ENCODE measurements around the gene PRR14. TPM values are rescaled to one million over a fixed set of nuclear protein-coding genes. Genes with fewer than 3 reads are reported as not detected.
"Not testable (repeated sequence)": the region's sequence is repeated elsewhere in the genome, so short reads cannot be mapped to it uniquely, and the experiment has no call there.

Gene PRR14
- total RNA-seq, 1 donor from 2014 or later: 71.0 TPM

DNA sequence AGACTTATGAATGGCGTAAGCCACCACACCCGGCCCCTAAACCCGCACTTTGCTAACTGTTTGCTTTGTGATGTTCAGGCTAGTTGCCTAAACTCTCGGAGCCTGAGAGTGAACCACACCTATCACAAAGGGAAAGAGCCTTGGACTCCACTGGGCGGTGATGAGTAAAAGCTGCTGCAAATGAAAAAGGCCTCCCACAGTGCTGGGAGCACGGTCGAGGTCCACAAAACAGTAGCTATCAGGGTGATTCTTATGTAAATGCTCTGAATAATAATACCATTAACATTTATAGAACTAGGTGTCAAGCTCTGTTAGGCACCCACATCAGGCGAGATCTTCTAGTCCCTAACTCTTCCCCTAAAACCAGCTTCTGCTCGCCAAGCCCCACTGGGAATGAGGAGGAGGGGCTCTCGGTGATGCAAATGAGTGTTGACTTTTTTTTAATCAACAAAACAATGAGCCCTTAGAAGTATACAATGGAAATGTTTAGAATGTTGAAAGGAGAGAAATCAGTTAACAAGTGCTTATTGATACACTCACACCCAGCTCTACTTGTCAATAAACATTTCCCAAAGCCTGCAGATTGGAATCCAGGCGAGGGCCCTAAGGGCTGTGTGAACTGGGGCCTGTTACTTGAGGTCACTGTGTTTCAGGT lies 27.3 kb downstream of the PRR14 start:
- intact Hi-C loops (cut with micrococcal nuclease): no loop called here

DNA sequence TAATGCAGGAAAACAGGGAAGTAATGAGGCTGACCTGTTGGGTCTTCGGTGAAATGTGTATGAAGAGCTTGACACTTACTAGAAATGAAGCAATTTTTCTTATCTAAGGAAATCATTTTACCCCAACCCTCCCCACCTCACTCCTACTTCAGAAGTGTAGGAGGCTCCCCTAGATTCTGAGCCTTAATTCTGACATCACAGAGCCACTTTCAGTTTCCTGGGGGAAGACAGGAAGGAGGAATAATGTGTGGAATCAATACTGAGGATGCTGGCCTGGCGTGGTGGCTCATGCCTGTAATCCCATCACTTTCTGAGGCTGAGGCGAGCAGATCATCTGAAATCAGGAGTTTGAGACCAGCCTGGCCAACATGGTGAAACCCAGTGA lies 27.8 kb downstream of the PRR14 start:
- intact Hi-C loops (cut with micrococcal nuclease): no loop called here

DNA sequence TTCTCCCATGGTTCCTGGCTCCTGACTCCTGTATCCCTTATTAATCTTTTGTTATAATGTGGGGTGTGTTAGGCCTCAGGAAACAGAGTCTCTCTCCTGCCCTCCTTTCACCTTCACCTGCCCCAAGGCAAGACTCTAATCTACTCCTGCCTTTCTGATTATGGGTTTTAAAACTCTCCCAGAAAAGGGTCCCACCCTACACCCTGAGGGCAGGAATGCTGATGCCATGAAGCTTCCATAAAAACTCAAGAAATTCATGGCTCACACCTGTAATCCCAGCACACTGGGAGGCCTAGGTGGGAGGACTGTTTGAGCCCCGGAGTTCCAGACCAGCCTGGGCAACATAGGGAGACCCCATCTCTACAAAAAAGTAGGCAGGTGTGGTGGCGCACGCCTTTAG lies 29.6 kb downstream of the PRR14 start:
- intact Hi-C loops (cut with micrococcal nuclease): no loop called here

GRCh38 chr16:30688701-30689100 lies 37.9 kb downstream of the PRR14 start:
- intact Hi-C loops (cut with micrococcal nuclease): no loop called here

DNA sequence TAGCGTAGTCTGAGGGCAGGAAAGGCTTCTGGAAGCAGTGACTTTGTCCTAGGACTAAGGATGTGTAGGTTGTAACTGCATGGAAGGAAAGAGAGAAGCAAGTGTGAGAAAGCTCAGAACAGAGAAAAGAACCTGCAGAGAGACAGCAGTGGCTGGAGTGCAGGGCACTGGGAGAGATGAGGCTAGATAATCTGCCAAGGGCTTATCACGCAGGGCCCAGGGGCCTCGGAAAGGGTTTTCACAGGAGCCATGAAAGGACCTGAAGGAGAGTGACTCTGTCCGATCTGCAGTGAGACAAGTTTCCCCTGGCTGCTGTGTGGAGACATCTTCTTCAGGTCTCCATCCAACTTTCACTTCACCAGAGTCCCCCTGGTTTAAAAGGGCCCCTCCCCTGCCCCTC lies 41.1 kb downstream of the PRR14 start:
- intact Hi-C loops (cut with micrococcal nuclease): loop anchor here (10.0 kb wide), 1 partner anchor 57 kb away; no protein-coding TSS in a partner anchor

- intact Hi-C loops (cut with micrococcal nuclease): loop anchor here (10.0 kb wide), 1 partner anchor 58 kb away; no protein-coding TSS in a partner anchor
Observed at GRCh38 chr16:30692396-30693064, 41.8 kb downstream of the PRR14 start.

DNA sequence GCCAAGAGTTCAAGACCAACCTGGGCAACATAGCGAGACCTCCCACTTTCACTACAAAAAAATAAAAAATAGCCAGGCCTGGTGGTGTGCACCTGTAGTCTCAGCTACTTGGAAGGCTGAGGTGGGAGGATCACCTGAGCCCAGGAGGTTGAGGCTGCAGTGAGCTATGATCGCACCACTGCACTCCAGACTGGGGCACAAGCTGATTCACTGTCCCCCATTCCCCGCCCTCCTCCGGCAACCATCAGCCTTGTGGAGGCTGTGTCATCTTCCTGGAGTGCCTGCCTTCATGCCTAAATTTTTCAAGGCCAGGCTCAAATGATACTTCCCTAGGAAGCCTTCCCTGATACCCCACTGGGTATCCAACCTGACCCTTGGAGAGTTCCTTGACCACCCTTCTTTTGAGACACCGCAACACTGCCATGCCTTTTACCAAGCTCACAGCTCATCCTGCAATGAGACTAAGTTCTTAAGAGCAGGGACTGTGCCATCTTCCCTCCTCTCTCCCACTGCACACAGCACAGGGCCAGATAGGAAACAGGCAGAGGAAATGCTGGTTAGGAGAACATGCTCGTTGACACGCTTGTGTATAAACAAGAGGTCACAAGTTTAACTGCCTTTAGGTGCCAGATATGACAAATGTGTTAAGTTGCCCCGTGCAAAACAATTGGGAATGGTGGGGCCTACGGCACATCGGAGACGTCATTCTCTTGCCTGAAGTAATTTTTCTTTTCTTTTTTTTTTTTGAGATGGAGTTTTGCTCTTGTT lies 44.4 kb downstream of the PRR14 start:
- intact Hi-C loops (cut with micrococcal nuclease): loop anchor here (1.0 to 10.0 kb wide), 5 partner anchors 35 to 888 kb away; partner anchors contain the start of genes MAZ, STX4 and ZNF764

DNA sequence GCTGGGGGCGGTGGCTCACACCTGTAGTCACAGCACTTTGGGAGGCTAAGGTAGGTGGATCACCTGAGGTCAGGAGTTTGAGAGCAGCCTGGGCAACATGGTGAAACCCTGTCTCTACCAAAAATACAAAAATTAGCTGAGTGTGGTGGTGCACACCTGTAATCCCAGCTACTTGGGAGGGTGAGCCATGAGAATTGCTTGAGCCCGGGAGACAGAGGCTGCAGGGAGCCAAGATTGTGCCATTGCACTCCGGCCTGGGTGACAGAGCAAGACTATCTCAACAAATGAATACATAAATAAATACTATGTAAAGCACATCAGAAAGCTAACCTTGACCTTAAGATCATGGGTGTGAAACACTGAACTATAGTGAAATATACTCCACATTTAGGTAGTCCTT lies 45.9 kb downstream of the PRR14 start:
- intact Hi-C loops (cut with micrococcal nuclease): loop anchor here (5.0 to 10.0 kb wide), 3 partner anchors 62 to 889 kb away; partner anchors contain the start of genes MAZ and STX4

DNA sequence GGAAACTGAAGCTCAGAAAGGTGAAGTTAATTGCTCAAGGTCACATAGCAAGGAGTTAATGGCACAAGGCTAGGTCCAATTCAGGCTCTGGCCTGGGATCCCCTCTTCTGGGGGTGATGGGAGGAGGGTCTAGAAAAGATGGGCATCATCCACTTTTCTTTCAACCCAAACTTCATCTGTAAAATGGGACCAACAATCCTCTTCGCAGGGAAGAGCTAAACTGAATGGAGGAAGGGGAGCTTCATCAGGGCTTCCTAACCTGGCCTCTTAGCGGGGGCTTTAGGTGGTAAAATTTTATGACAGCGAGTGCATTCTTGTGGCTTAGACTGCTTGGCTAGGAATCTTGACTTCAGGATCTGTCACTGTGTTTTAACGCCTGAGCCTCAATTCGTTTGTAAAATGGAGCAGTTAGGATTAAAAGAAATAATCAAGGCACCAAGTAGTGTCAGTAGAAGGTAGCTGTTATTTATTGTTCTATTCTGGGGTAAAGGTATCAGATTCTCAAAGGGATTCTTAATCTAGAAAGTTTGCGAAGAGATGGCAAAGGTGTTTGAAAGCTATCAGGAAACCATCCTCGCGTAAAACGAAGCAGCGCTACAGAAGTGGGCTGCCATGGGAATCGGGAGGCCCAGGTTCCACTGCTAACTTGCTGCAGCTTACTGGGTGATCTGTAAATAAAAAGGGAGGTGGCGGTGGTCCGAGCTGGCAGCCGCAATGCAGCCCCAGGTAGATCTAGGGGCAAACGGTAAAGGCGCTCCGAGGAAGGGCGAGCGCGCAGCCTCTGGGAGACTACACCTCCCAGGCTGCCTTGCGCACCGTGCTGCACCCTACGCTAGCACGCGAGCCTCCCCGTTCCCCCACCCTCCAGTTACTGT lies 46.7 kb downstream of the PRR14 start:
- intact Hi-C loops (cut with micrococcal nuclease): loop anchor here (1.0 to 10.0 kb wide), 9 partner anchors 39 to 890 kb away; partner anchors contain the start of genes CFAP119, FBRS, MAZ and PRR14

- intact Hi-C loops (cut with micrococcal nuclease): loop anchor here (1.0 to 10.0 kb wide), 9 partner anchors 40 to 891 kb away; partner anchors contain the start of genes CFAP119, FBRS, MAZ and PRR14
Observed at GRCh38 chr16:30698139-30698815, 47.5 kb downstream of the PRR14 start.

DNA sequence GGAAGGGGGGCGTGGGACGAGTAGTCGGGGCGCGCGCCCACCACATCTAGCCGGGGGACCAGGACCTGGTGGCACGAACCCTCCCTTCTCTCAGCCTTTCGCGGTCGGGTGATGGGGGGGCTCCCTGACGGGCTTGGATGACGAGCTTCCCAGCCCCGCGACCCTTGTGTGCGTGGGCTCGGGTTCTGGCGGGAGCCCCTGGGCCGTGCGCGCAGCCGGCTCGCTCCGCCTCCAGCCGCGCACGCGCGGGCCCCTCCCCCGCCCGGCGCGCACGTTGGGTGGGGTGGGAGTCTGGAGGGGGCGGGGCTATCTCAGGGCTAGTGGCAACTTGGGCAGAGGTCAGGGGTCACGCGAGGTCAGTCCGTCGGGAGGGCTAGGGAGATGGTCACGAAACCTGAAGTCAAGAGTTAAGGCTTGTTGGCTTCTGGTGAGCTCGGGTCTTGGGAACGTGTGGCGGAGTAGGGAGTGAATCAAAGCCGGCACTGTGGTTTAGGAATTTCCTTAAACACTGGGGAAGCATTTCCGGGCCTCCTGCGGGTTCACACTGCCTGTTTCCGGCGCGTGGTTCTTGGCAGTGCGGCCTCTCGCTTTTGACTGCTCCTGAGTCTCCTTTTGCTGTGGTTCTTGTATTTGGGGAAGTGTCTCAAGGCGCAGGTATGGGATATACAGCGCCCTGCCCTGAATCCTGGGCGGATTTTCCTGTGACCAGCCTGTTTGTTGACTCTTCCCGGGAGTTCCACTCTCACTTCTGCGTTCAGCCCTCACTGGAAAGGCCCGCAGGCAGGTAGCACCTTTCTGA lies 48.3 kb downstream of the PRR14 start, which contains the start of gene SRCAP:
SRCAP (plus strand) TSS at position 356 of the 799 bp plus-strand sequence. CDS start 1,654 bp downstream, outside the sequence.
- intact Hi-C loops (cut with micrococcal nuclease): loop anchor here (1.0 to 10.0 kb wide), 10 partner anchors 41 to 892 kb away; partner anchors contain the start of genes CFAP119, FBRS, MAZ and PRR14

- intact Hi-C loops (cut with micrococcal nuclease): loop anchor here (1.0 to 10.0 kb wide), 5 partner anchors 65 to 892 kb away; partner anchors contain the start of genes MAZ, STX4, ZNF646 and ZNF668
Observed at GRCh38 chr16:30699615-30700099, 48.9 kb downstream of the PRR14 start.

DNA sequence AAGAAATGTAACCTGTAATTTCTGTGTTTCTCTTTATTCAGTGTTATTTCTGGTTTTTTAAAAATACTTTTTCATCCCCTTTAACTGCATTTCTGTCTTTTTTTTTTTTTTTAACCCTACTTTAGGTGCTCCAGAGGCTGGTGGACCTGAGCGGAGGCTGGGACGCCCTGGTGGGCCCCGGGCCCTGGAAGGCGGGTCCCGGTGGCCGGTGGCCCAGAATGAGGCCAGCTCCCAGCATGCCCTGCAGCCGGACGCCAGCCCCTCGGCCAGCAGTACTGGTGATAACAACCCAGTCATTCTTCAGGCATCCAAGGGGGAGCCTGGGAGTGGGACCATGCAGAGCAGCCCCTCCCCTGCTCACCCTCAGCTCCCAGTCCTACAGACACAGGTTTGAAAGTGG lies 49.7 kb downstream of the PRR14 start:
- intact Hi-C loops (cut with micrococcal nuclease): no loop called here

- intact Hi-C loops (cut with micrococcal nuclease): no loop called here
Observed at GRCh38 chr16:30700971-30701370, 50.2 kb downstream of the PRR14 start.

DNA sequence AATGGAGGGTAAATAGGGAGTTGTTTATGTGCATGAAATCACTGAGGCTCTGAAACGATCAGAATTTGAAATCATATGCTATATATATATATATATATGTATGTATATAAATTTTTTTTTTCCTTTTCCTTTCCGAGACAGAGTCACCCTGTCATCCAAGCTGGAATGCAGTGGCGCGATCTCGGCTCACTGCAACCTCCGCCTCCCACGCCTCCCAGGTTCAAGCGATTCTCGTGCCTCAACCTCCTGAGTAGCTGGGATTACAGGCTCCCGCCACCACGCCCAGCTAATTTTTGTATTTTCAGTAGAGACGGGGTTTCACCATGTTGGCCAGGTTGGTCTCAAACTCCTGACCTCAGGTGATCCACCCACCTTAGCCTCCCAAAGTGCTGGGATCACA lies 52.3 kb downstream of the PRR14 start:
- intact Hi-C loops (cut with micrococcal nuclease): not testable (repeated sequence)

DNA sequence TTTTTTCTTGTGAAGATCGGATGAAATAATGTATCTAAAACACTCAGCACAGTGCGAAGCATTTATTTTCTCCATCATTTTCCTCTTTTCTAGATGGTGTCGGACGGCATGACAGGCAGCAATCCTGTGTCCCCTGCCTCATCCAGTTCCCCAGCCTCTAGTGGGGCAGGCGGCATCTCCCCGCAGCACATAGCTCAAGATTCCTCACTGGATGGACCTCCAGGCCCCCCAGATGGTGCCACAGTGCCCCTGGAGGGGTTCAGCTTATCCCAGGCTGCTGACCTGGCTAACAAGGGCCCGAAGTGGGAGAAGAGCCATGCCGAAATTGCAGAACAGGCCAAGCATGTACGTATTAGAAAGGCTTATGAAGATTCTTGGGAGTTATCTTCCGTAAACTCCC lies 53.2 kb downstream of the PRR14 start:
- intact Hi-C loops (cut with micrococcal nuclease): no loop called here

Data from T-helper 2 cell treated with Interferon-gamma antibody and Interleukin-4, amounts not matched to agents 100 ng/mL and 5 ng/mL, for 36 hours (primary cell).